HG03066 (cell line): ENCODE measurements around the gene WDR53.
"Not testable (repeated sequence)": the region's sequence is repeated elsewhere in the genome, so short reads cannot be mapped to it uniquely, and the experiment has no call there.

Experiments used
- ATAC-seq: cut with Tn5 transposase; IDR thresholded peaks from one replicate; pipeline ENCODE4 v1.9.1; 2021; ENCODE audit warnings: low read depth; ENCODE audit not compliant: unreplicated experiment

WDR53 gene

GRCh38 chr3:196568246-196569002 lies at the start of gene WDR53, which contains the start of gene FBXO45:
WDR53 (minus strand) TSS chr3:196568554; CDS start chr3:196561475, 7,079 bp downstream.
FBXO45 (plus strand) TSS chr3:196568660; CDS start chr3:196568985, 325 bp downstream.
- peak; percentile 92 for ATAC-seq

GRCh38 chr3:196617256-196617655 lies 48.9 kb upstream of the WDR53 start:
- ATAC-seq = no peak

GRCh38 chr3:196615234-196615633 lies 46.9 kb upstream of the WDR53 start:
- not testable (repeated sequence) for ATAC-seq

DNA sequence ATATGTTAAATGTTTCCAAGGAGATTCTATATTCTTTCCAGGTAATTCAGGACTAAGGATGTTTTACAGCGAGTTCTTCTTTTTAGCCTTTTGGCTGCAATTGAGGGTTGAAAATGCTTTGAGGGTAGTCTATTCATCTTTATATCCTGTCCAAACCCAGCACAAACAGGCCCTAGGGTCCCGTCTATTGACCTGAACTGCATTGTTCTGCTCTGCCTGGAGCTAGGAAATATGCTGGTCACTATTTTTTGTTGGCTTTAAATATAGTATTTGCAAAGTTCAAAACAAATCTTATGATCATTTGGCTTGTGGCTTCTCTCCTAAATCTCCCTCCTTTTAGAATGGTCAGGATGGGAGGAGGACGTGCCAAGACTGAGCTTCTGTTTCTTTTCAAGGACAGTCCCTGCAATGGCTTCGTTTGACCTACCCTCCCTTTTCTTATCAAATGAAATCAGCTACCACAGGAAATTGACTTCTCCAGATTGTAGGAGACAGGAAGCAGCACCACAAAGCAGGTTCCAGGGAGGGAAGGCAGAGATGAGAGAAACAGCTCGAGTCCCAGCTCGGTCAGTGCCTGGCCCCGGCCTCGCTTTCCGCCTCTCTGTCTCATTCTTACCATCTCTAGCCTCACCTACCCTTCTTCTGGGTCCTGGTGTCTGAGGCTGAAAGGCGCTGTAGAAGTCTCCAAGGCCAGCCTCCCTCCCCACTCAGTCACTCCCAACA lies 43.6 kb upstream of the WDR53 start:
- no peak for ATAC-seq

DNA sequence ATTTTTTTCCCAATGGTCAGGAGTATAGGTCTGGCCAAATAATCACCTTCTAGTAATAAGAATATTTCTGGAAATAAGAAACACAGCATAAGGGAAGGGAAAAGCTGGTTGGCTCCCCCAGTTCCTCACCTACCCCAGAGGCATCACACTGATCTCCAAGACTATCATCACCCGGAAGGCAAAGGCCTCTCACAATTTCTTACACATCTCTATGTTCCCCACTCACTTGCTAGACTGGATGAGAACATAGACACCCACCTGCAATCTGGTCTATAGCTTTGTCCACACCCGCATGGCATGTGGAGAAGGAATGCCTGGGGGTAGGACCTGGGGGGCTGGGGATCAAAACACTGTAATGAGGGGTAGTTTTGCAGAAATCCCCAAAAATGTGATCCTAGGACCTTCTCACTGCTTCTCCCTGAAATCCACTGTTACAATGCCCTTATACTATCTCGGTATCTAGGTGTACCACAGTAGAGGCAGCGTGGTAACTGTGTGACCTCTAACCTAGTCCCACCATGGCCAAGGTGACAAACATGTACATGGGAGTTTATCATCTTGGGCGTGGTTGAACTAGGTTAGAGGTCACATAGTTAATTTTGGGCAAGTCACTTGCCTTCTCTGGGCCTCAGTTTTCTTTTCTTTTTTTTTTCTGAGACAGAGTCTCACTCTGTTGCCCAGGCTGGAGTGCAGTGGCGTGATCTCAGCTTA lies 41.6 kb upstream of the WDR53 start:
- ATAC-seq = no peak

- peak; percentile 84 for ATAC-seq
Observed at GRCh38 chr3:196609343-196609775, 41.0 kb upstream of the WDR53 start.

DNA sequence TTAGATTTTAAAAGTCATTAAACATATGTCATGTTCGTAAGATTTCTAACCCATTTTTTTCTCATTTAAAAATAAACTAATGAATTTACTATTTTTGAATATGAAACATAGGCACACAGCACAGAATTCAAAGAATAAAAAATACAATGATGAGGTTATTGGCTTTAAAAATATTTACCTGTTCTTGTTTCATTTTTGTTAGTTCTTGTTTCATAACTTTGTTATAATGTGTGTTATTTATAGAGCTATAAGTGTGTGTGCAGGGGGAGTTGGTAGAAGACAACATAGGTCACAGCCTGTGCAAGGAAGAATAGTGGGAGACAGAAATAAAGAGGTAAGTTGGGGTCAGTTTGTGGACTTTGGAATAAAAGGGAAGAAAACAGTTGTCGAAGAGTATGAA lies 40.3 kb upstream of the WDR53 start:
- no peak for ATAC-seq

DNA sequence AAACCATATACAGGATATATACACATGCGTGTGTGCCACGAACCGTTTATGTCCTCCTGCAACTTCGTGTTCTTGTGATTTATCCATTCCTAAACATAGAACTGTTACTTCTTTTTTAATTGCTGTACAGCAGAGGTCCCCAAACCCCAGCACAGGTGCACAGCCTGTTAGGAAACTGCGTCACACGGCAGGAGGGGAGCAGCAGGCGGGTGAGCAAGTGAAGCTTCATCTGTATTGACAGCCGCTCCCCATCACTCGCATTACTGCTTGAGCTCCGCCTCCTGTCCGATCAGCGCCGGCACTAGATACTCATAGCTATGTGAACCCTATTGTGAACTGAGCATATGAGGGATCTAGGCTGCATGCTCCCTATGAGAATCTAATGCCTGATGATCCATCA lies 36.2 kb upstream of the WDR53 start:
- ATAC-seq = no peak

GRCh38 chr3:196603683-196604082 lies 35.3 kb upstream of the WDR53 start:
- ATAC-seq = no peak

- ATAC-seq = no peak
Observed at GRCh38 chr3:196602673-196603072, 34.3 kb upstream of the WDR53 start.

DNA sequence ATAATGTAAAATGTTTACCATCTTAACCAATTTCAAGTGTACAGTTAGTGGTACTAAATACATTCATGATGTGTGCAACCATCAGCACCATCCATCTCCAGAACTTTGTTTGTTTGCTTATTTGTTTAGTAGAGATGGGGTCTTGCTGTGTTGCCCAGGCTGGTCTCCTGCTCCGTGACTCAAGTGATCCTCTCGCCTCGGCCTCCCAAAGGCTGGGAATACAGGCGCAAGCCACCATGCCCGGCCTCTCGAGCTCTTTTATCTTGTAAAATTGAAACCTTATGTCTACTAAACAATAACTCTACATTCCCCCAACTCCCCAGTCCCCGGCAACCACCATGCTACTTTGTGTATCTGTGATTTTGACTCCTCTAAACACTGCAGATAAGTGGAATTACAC lies 32.0 kb upstream of the WDR53 start:
- ATAC-seq = no peak

- ATAC-seq = no peak
Observed at GRCh38 chr3:196599734-196600128, 31.4 kb upstream of the WDR53 start.

GRCh38 chr3:196597971-196598733 lies 29.8 kb upstream of the WDR53 start:
- not testable (repeated sequence) for ATAC-seq

GRCh38 chr3:196596355-196596754 lies 28.0 kb upstream of the WDR53 start:
- ATAC-seq = no peak

GRCh38 chr3:196590279-196590678 lies 21.9 kb upstream of the WDR53 start:
- no peak for ATAC-seq

- ATAC-seq = no peak
Observed at GRCh38 chr3:196585044-196585757, 16.8 kb upstream of the WDR53 start.

DNA sequence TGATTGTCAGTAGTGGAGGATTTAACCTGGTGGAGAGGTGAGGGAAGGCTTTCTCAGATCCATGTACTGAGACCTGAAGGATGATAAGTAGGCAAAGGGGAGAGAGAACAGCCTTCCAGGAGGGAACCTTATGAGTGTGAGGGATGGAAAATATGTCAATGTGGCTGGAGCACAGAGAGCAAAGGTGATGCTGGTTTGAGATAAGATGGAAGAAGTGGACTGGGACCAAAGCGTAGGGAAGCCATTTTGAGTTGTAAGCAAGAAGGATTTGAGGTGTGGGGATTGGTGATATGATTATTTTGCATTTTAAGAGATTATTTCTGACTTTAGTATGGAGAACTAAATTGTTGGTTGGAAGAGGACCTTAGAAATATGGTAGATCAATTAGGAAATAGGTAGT lies 4.0 kb upstream of the WDR53 start:
- no peak for ATAC-seq

- not testable (repeated sequence) for ATAC-seq
Observed at GRCh38 chr3:196570332-196570731, 2.0 kb upstream of the WDR53 start.

- peak; percentile 44 for ATAC-seq
Observed at GRCh38 chr3:196569003-196569516, 706 bp upstream of the WDR53 start.
